PC-9 (cell line): Measurements from ENCODE around the gene HIGD1B. TPM values are rescaled to one million over a fixed set of nuclear protein-coding genes. Genes with fewer than 3 reads are reported as not detected.
A peak's percentile ranks its signal among the peaks of the same experiment; 100 is the strongest.

ENCODE experiments used
- BruUV-seq: library from RNA; stranded (reverse); fragments of 400-500 nt; replicated peaks from 2 replicates; lab custom pipeline; 2021; lab: Mats Ljungman, UMichigan
- CTCF ChIA-PET: fragments of 300-600 bp; sonication (Branson Sonifier 250); formaldehyde crosslinking; loops from one replicate; lab custom pipeline; 2022; ENCODE audit warnings: antibody characterized with exemption; lab: Charles Lee
- POLR2A ChIA-PET: fragments of 300-600 bp; sonication (Branson Sonifier 250); formaldehyde crosslinking; loops from one replicate; lab custom pipeline; 2022; ENCODE audit warnings: antibody characterized with exemption; ENCODE audit not compliant: unreplicated experiment; lab: Charles Lee
- DNase-seq, 2 experiments: peaks; one replicate each; pipeline versions ENCODE4 v3.0.0 to v3.0.0-alpha.2; 2015 to 2022; ENCODE audit warnings: mixed read lengths in 1 of 2
- H2AFZ ChIP-seq: fragments of 200-600 bp; sonication (generic); 2 replicates; pipeline ENCODE4 v1.8.1; 2017; ENCODE audit warnings: antibody characterized with exemption
- H3F3A ChIP-seq: fragments of 200-600 bp; sonication (generic); 2 replicates; pipeline ENCODE4 v1.8.1; 2017; ENCODE audit warnings: antibody characterized with exemption, mild to moderate bottlenecking, low read depth; ENCODE audit not compliant: insufficient read depth
- H3K27ac ChIP-seq: fragments of 200-600 bp; sonication (generic); 2 replicates; pipeline ENCODE4 v1.6.1; 2016; ENCODE audit warnings: mixed run types
- H3K27me3 ChIP-seq: fragments of 200-600 bp; sonication (generic); 2 replicates; pipeline ENCODE4 v1.6.1; 2016; ENCODE audit warnings: low read depth, mixed run types; ENCODE audit not compliant: insufficient read depth
- H3K36me3 ChIP-seq: fragments of 200-600 bp; sonication (generic); 2 replicates; pipeline ENCODE4 v1.6.1; 2016; ENCODE audit warnings: low read depth, mixed run types
- H3K4me1 ChIP-seq: fragments of 200-600 bp; sonication (generic); replicated peaks from 2 replicates; pipeline ENCODE4 v1.6.1; 2016; ENCODE audit warnings: mixed run types; ENCODE audit not compliant: insufficient read depth
- H3K4me2 ChIP-seq: fragments of 200-600 bp; sonication (generic); 2 replicates; pipeline ENCODE4 v1.6.1; 2017; ENCODE audit warnings: mixed run types
- H3K4me3 ChIP-seq: fragments of 200-600 bp; sonication (generic); 2 replicates; pipeline ENCODE4 v1.6.1; 2016; ENCODE audit warnings: mixed run types
- H3K79me2 ChIP-seq: fragments of 200-600 bp; sonication (generic); 2 replicates; pipeline ENCODE4 v1.6.1; 2017; ENCODE audit warnings: low read depth, mixed run types
- H3K9me2 ChIP-seq: fragments of 200-600 bp; sonication (generic); 2 replicates; pipeline ENCODE4 v1.8.1; 2017; ENCODE audit warnings: mild to moderate bottlenecking; ENCODE audit not compliant: insufficient read depth
- H3K9me3 ChIP-seq: fragments of 200-600 bp; sonication (generic); 2 replicates; pipeline ENCODE4 v1.8.1; 2016; ENCODE audit warnings: low read depth; ENCODE audit not compliant: insufficient read depth
- H4K20me1 ChIP-seq: fragments of 200-600 bp; sonication (generic); 2 replicates; pipeline ENCODE4 v1.8.1; 2017; ENCODE audit not compliant: insufficient read depth
- CTCF ChIP-seq: fragments of 200-600 bp; sonication (generic); conservative IDR thresholded peaks from 2 replicates; pipeline ENCODE4 v1.6.1; 2017; ENCODE audit warnings: mixed run types, antibody characterized with exemption, mild to moderate bottlenecking, moderate library complexity
- EZH2 ChIP-seq: fragments of 200-600 bp; sonication (generic); IDR thresholded peaks from 2 replicates; pipeline ENCODE4 v1.8.0; 2017; ENCODE audit warnings: antibody characterized with exemption, low read depth
- intact Hi-C: fragments of 100-400 bp; cut with micrococcal nuclease; formaldehyde crosslinking; loops from one replicate; pipeline ENCODE4 v1.10.0; 2022; ENCODE audit not compliant: unreplicated experiment
- total RNA-seq: library from RNA; stranded (reverse); gene quantifications from 2 replicates; pipeline ENCODE4 v1.2.3, GENCODE V29; 2021

HIGD1B gene
- total RNA-seq, 1 experiment from 2014 or later = not detected

GRCh38 chr17:44877121-44877520 lies 29.4 kb downstream of the HIGD1B start:
- DNase-seq = no peak
- TF ChIP-seq CTCF = no peak
- no peak for TF ChIP-seq EZH2
- intact Hi-C loops = no loop called here

GRCh38 chr17:44878627-44879221 lies 31.0 kb downstream of the HIGD1B start:
- no peak for DNase-seq
- Histone ChIP-seq H3K36me3 (peaks cover 38% of the 10 kb centered on the region), H3K4me3 (no peak overlapping the region), H2AFZ (no peak overlapping the region), H3K9me2 (no peaks in the 10 kb centered on the region), H3K79me2 (no peaks in the 10 kb centered on the region), H4K20me1 (no peaks in the 10 kb centered on the region; the same call in 1 of the 2 replicates), H3F3A (peaks cover 15% of the 10 kb centered on the region), H3K4me2 (no peak overlapping the region), H3K27me3 (no peaks in the 10 kb centered on the region), H3K27ac (no peak overlapping the region), H3K9me3 (no peaks in the 10 kb centered on the region), H3K4me1 (no peaks in the 10 kb centered on the region)
- CTCF ChIA-PET = interaction anchor here (1.1 to 1.6 kb wide), 2 partner anchors 11 to 101 kb away, joined by 3 to 5 read pairs; no protein-coding TSS in a partner anchor
- peak; percentile 73 for TF ChIP-seq CTCF
- no peak for TF ChIP-seq EZH2
- POLR2A ChIA-PET = no interaction called here
- no TSS peak for BruUV-seq
- intact Hi-C loops = no loop called here

More at GRCh38 chr17:44877121-44877520, 29.4 kb downstream of the HIGD1B start:
- H3K27me3 ChIP-seq = no peaks in the 10 kb centered on the region
- H3K79me2 ChIP-seq = no peaks in the 10 kb centered on the region
- peaks cover 35% of the 10 kb centered on the region for H3K36me3 ChIP-seq
- POLR2A ChIA-PET = no interaction called here
- no peaks in the 10 kb centered on the region for H3K9me2 ChIP-seq
- no peaks in the 10 kb centered on the region; the same call in 1 of the 2 replicates for H4K20me1 ChIP-seq
- peaks cover 11% of the 10 kb centered on the region for H3F3A ChIP-seq
- no peaks in the 10 kb centered on the region for H3K4me1 ChIP-seq
- H3K4me3 ChIP-seq = no peak overlapping the region
- H2AFZ ChIP-seq = no peak overlapping the region
- H3K9me3 ChIP-seq = no peaks in the 10 kb centered on the region
- H3K4me2 ChIP-seq = no peak overlapping the region
- BruUV-seq = no TSS peak
- CTCF ChIA-PET = interaction anchor here (0.7 kb wide), 1 partner anchor 978 kb away, joined by 8 read pairs; no protein-coding TSS in a partner anchor
- H3K27ac ChIP-seq = no peak overlapping the region

- ChIA-PET CTCF (interaction anchor here (0.5 kb wide), 1 partner anchor 23 kb away, joined by 3 read pairs; no protein-coding TSS in a partner anchor), POLR2A (no interaction called here)
- H3K9me2 ChIP-seq = no peaks in the 10 kb centered on the region
- no peaks in the 10 kb centered on the region for H3K79me2 ChIP-seq
- intact Hi-C loops = no loop called here
- H3K4me2 ChIP-seq = no peak overlapping the region
- no peaks in the 10 kb centered on the region for H3K4me1 ChIP-seq
- no peak for TF ChIP-seq EZH2
- no peak for TF ChIP-seq CTCF
- no peaks in the 10 kb centered on the region for H3K9me3 ChIP-seq
- no peaks in the 10 kb centered on the region; the same call in 1 of the 2 replicates for H4K20me1 ChIP-seq
- DNase-seq = no peak
- H3K36me3 ChIP-seq = peaks cover 38% of the 10 kb centered on the region
- no peaks in the 10 kb centered on the region for H3K27me3 ChIP-seq
- no peak overlapping the region for H3K27ac ChIP-seq
- no peak overlapping the region for H3K4me3 ChIP-seq
- BruUV-seq = no TSS peak
- H2AFZ ChIP-seq = no peak overlapping the region
- peaks cover 15% of the 10 kb centered on the region for H3F3A ChIP-seq
These were observed 31.7 kb downstream of the HIGD1B start for GRCh38 chr17:44879376-44879775.
